HG03342 (cell line): ENCODE data around the gene DIS3L2.

ENCODE experiments used
- ATAC-seq: cut with Tn5 transposase; IDR thresholded peaks from one replicate; pipeline ENCODE4 v1.9.1; 2021; ENCODE audit warnings: mild to moderate bottlenecking, moderate library complexity; ENCODE audit not compliant: unreplicated experiment

Gene DIS3L2

GRCh38 chr2:231955758-231956472 is 5.6 kb upstream of the DIS3L2 start:
- ATAC-seq: no peak

GRCh38 chr2:231957913-231958763 is 3.4 kb upstream of the DIS3L2 start:
- no peak for ATAC-seq

GRCh38 chr2:231960810-231961348 is 634 bp upstream of the DIS3L2 start:
- no peak for ATAC-seq

GRCh38 chr2:231965102-231965501 is 3.6 kb downstream of the DIS3L2 start:
- ATAC-seq: no peak

- no peak for ATAC-seq
Observed at GRCh38 chr2:231966886-231967285, 5.4 kb downstream of the DIS3L2 start.

- no peak for ATAC-seq
Observed at GRCh38 chr2:231968820-231969219, 7.3 kb downstream of the DIS3L2 start.

GRCh38 chr2:231970461-231970860 is 8.9 kb downstream of the DIS3L2 start:
- no peak for ATAC-seq

- ATAC-seq: no peak
Observed at GRCh38 chr2:231975001-231975400, 13.5 kb downstream of the DIS3L2 start.

- ATAC-seq: no peak
Observed at GRCh38 chr2:231977430-231977829, 15.9 kb downstream of the DIS3L2 start.

- ATAC-seq: no peak
Observed at GRCh38 chr2:231984992-231985391, 23.5 kb downstream of the DIS3L2 start.

- ATAC-seq: no peak
Observed at GRCh38 chr2:231985823-231986261, 24.3 kb downstream of the DIS3L2 start.

- ATAC-seq: no peak
Observed at GRCh38 chr2:231987124-231987727, 25.7 kb downstream of the DIS3L2 start.

GRCh38 chr2:231988179-231988866 is 26.8 kb downstream of the DIS3L2 start:
- ATAC-seq: no peak

- no peak for ATAC-seq
Observed at GRCh38 chr2:231991664-231992063, 30.2 kb downstream of the DIS3L2 start.

- ATAC-seq: no peak
Observed at GRCh38 chr2:231992888-231993287, 31.4 kb downstream of the DIS3L2 start.

GRCh38 chr2:231996797-231997540 is 35.5 kb downstream of the DIS3L2 start:
- ATAC-seq: no peak

GRCh38 chr2:231998046-231998445 is 36.5 kb downstream of the DIS3L2 start:
- ATAC-seq: no peak

- no peak for ATAC-seq
Observed at GRCh38 chr2:232000439-232000838, 38.9 kb downstream of the DIS3L2 start.

GRCh38 chr2:232001073-232001472 is 39.6 kb downstream of the DIS3L2 start:
- ATAC-seq: no peak

GRCh38 chr2:232006253-232006652 is 44.7 kb downstream of the DIS3L2 start:
- ATAC-seq: no peak
